NCI-H187 treated with DMSO at 0.1 percent for 48 hours (cell line): ENCODE results near the gene OPTC.
"Not testable (repeated sequence)": the region's sequence is repeated elsewhere in the genome, so short reads cannot be mapped to it uniquely, and the experiment has no call there.

Experiments used
- DNase-seq: peaks from one replicate; lab custom pipeline; 2025; lab: John Stamatoyannopoulos, UW

OPTC gene

DNA sequence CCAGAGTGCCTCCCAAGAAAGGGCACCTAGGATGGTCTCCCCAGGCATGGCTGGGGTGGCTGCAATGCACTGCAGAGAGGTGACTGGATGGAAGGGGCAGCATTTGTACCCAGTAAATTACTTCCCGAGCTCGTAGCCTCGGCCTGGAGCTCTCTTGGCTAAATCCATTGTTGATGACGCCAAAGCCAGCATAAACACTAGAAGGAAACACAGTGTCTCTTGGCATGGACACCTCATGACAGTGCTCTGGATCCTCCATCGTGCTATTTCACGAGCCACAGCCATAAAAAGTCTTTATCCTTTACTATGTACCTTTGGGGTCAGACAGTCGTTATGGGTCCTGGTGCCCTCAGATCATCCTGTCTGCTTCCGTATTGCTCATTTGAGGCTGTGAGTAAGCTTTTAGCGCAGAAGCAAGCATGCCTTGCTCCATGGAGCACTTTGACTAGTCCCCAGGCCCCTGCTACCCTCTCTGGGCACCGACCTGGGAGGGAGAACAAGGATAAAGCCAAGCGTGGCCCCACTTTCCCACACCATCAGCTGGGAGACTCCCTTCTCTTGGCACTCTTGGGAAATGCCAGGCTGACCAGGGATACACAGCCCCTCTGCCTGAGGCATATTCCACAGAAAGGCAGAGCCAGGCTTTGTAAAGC lies 28.7 kb upstream of the OPTC start:
- DNase-seq, result no peak

DNA sequence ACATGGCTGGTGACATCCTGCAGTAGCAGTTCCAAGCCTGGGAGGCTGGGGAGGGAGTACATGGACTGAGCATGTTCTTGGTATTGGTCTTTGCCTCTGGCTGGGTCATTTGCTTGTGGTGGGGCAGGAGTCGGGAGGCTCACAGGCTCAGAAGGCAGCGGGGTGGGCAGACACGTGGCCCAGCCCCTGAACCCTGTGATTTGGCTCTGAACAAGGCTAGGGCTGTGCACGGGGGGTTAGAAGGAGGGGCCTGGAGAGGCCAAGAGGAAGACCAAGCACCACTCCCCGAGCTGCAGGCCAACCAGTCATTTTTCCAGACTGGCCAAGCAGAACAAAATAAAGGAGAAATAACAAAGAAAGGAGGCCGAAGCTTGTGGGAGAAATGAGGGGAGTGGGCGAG lies 28.0 kb upstream of the OPTC start:
- DNase-seq, result no peak

DNA sequence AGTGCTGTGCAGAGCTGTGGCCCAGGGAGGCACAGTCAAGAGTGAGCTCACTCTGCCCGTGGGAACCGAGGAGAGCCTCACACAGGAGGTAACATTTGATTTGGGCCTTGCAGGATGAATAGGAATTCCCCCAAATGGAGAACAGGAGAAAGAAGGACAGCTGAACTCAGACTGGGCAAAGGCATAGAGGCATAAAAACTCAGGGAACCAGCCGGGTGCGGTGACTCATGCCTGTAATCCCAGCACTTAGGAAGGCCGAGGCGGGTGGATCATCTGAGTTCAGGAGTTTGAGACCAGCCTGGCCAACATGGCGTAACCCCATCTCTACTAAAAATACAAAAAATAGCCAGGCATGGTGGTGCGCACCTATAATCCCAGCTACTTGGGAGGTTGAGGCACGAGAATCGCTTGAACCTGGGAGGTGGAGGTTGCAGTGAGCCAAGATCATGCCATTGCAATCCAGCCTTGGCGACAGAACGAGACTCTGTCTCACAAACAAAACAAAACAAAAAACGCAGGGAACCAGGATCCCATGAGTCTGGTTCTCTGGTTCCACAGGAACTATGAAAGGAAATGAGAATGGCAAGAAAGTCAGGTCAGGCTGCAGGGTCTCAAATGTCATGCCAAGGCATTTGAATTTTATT lies 26.9 kb upstream of the OPTC start:
- not testable (repeated sequence) for DNase-seq

DNA sequence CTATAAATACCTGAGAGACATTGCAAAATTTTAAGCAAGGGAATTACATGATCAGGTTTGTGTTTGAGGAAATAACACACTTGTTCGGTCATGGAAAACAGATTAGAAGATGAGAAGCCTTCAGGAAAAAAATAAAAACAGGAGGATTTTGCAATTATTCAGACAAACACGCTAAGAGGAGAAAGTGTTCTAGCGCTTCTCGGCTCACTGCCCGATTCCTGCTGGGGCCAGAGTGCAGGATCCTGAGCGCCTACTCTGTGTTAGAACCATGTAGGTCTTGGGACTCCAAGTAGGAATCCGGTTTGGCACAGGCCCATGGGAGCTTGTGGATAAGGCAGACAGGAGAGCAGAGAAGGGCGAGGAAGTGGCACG lies 26.4 kb upstream of the OPTC start:
- DNase-seq, result no peak

DNA sequence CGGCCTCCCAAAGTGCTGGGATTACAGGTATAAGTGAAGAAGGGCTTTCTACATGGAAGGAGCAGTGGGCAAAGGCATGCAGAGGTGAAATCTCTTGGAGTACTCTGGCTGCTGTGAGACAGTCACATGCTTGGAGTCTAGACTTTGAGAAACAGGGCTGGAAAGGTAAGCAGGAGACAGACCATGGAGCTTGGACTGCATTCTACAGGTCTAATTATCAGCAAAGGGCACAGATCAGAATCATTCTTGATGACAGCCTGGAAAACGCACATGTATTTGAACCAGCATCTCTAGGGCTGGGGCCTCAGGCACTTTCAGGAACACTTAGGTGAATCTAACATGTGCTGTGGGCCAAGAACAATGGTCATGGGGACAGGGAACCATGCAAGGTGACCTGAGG lies 25.6 kb upstream of the OPTC start:
- no peak for DNase-seq

DNA sequence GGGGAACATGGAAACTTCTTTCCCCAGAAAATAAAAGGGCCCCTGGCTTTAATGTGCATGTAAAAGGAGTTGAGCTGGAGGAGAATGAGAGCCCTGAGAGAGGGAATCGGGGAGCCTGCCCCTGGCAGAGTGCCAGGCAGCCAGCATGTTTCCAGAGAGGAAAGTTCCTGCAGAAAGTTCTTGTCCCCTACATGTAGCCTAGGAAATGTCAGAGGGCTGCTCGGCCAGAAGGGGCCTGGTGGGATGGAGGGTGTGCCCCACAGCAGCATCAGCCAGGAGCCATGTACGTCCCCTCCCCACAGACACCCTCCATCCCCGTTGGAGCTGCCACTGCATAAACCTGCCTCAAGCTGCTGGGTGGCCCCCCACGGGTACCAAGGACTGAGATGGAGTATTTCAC lies 23.7 kb upstream of the OPTC start:
- DNase-seq, result no peak

DNA sequence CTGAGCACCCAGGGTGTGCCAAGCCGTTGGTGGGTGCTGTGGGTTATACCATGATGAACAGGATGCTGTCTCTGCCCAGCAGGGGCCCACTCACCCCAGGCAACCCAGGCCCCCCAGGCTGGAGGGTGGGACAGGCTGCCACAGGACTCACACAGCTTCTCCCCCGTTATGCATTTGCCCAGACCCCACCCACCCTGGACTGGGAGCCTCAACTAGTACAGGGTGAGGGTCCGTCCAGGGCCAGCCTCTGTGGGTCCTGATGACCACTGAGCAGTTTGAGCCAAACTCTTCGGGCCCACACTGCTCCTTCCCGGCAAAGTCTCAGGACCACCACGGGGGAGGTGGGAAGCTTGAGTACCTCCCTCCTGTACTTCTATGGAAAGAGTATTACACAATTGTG lies 22.1 kb upstream of the OPTC start:
- no peak for DNase-seq

DNA sequence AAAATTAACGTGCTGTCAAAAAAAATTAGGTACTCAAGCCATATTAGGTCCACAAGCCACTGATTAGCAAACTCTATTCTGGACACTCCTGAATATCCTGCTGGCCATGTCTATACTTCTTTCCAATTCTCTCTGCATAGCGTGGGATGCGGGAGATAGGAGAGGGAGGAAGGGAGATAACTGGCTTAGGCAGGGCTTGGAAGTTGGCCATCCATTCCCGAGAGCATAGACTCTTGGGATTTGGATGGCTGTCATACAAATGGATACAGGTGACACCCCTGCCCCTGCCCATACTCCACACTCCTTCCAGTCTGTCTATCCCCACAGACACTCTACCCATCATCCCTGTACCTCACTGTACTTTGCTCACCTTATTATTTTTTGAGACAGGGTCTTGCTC lies 20.7 kb upstream of the OPTC start:
- no peak for DNase-seq

DNA sequence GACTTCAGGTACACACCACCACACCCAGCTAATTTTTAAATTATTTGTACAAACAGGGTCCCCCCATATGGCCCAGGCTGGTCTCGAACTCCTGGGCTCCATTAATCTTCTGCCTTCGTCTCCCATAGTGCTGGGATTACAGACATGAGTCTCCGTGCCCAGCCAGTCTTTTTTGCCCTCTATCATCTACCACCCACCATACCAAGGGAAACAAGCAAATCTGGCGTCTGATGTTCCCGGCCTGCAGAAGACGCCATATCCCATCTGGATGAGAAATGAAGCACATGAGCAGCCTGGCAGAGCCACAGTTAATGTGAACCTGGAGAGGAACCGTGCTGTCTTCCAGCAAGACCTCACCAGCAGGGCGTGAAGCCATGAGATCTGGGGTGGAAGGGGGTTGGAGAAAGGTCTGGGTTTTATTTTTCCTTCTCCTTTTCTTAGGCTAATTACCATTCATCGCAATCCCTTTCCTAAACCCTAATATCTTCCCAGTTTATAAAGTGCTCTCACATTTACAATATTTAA lies 20.1 kb upstream of the OPTC start:
- no peak for DNase-seq

DNA sequence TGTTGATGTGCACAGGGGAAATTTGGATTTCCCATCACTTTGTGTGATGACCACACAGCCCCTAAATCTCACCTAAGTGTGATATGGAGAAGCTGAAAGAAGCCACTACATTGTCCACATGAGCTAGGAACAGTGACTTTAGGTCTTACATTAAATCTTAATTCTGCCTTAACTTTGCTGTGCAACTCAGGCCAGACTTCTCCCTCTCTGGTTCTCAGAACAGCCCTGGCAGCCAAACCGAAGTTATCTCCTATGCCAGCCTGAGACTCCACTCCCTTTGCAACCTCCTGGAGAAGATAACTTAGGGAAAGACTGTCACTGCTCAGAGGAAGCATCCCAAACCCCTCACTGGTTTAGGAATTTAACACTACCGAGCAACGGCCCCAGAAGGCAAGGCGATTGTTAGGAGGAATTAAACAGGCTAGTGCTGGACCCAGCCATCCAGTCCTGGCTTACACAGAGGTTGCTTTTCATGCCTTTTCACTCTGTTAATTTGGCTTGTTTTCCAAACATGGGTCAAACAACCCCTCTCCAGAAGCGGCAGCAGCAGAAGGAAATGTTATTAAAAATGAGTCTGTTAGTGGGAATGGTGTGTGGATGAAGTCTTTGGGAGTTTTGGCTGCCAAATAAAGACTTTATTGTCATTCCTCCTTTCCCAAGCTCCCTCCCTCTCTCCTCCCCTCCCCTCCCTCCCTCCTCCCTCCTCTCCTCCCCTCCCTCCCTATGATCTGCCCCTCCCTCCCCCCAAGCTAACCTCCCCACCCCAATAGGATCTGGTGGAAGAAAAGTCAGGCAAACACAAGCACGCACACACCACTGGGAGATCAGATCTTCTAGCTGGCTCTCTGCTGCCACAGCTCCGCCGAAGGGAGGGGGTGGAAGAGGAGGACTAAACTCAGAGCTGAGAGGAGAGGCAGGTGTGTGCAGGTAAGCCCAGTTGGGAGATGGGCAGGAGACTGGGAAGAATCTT lies 18.7 kb upstream of the OPTC start, which contains the start of gene PRELP:
TSS of gene PRELP (plus strand) at position 795 of the 970 bp plus-strand sequence. CDS start 7,379 bp downstream, outside the sequence.
- peak; percentile 36 for DNase-seq

DNA sequence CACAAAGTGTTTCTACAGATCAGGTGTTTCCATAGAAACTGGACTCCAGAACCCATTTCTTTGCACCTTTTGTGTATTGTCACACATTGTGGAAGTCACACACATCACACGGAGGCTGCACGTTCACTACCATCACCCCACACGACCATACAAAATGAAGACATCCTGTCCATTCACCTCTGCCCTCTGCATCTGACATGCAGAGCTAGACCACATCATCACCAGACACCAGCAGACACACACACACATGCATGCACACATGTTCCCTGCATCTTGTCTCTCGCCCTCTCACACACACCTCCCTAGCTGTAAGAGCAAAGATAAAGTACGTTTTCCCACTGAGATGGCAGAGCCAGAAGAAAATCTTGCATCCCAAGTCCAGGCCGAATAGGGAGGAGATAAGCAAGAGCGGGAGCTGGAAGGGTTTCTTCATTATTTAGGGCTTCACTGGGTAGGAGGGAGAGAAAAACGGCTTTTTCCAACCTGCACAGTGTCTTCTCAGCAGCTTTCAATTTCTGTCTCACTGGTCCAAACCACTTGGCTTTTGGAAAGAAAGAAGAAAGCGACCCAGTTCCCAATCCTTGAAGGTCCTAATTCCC lies 17.6 kb upstream of the OPTC start:
- DNase-seq, result no peak

DNA sequence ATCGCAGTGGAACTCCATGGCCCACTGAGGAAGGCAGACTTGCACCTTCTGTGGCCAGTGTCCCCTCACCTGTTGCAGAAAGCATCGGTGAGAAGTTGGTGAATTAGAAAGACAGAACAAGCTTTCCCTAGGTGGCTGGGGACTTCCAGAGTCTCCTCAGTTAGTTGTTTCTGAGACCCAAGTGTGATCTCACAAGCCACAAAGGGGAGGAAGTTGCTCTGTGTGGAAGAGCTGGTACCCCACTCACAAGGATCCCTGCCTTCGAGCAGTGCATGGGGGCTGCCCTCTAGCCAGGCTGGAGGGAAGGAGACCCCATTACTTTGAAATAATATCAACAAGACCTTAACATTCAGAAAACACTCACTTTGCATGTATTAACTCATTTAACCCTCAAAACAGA lies 16.2 kb upstream of the OPTC start:
- no peak for DNase-seq

DNA sequence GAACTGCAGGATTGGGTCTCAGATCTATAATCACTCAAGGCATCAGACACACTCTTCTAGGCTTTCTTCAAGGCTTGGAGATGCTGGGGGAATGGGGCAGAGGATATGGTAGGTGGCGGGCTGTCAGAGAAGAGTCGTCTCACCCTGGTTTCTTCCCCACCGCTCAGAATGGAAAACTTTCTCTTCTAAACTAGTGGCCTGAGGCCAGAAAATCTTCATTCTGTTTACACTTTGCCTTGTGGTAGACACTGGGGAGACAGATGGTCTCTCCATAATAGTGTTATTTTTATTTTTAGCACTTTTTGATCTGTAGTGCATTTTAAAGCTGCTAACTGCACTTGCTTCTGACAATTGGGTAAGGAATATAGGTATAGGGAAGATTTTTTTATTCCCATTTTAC lies 15.7 kb upstream of the OPTC start:
- no peak for DNase-seq

DNA sequence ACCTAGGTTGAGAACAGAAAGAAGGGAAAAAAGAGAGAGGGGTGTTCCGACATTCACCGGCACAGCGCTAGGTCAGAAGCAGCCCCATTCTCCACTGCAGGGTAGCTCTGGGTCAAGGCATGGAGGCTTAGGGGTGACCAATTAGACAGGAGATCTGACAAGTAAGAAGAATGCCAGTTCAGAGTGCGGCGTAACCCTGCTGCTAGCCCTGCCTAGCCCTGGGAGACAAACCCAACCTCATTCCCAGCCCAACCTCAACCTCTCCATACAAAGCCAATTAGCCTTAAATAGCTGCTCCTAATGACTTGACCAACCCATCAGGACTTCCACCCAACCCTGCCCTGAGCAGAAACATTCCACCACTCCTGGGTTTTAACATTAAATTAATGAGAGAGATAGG lies 15.0 kb upstream of the OPTC start:
- DNase-seq, result no peak

DNA sequence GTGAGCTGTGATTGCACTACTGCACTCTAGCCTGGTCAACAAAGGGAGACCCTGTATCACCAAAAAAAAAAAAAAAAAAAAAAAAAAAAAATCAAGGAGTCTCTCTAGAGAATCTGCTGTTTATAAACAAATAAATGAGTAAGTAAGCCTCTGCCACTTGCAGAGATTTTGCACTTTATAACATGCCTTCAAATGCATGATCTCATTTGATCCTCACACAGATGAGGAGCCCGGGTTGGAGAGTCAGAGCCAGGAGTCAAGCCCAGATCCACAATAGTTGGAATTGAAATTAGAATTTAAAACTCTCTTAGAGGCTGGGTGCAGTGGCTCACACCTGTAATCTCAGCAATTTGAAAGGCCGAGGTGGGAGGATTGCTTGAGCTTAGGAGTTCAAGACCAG lies 14.3 kb upstream of the OPTC start:
- no peak for DNase-seq

DNA sequence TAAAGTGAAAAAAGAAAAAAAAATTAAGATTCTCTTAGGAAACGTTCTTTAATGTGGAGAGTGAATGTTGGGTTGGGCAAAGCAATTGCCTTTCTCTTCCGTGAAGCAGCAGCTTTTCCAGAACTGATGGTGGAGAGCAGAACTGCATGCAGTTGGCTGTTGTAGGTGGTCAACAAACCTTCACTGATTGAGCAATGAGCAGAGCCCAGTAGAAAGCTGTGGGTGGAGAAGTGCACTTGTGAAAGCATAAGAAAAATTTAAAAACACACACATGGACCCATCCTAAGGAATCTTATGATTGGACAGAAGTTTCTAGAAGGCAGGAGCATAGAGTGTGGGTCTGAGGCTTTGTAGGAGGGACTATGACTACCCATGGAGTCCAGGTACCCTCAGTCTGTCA lies 13.9 kb upstream of the OPTC start:
- DNase-seq, result no peak

DNA sequence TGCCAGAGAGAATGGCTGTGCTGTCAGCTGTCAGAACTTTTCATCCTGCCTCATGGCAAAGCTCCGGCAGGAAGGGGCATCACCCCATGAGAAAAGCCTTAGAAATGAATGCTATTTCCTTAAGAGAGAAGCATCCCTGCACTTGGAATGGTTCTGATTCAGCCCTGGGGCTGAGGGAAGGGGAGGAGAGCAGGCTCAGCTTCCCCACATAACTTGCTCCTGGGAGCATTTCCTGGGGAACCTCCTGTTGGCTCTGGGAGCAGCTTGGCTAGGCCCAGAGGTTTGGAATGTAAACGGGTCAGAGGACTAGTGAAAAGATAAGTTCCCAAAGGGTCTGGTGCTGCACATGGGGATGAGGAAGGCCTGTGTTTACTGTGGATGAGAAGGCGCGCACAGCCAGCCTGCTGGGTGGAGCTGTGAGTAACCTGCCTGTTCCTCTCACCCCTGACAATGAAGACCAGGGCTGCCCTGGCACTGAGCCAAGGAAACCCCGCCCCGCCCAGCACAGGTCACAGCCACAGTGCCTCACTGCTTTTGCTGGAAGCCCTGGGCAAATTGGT lies 13.3 kb upstream of the OPTC start:
- DNase-seq, result no peak

DNA sequence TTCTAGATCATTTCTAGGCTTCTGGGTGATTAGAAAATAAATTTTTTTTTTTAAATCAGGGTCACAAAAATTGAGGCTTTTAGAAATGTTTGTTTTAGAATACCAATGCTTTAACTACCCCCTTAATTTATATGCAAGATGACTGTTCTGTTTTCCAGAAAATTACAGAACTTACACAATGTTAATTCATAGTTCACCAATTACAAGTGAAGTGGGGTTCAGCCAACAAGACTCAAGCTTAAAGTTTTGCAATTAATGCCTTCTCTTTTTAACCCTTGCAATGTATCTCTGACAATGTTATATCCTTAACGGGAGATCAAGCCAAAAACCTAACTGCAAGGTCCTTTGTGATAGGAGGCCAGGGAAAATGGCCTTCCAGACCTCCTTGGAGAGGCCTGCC lies 12.8 kb upstream of the OPTC start:
- DNase-seq, result no peak

DNA sequence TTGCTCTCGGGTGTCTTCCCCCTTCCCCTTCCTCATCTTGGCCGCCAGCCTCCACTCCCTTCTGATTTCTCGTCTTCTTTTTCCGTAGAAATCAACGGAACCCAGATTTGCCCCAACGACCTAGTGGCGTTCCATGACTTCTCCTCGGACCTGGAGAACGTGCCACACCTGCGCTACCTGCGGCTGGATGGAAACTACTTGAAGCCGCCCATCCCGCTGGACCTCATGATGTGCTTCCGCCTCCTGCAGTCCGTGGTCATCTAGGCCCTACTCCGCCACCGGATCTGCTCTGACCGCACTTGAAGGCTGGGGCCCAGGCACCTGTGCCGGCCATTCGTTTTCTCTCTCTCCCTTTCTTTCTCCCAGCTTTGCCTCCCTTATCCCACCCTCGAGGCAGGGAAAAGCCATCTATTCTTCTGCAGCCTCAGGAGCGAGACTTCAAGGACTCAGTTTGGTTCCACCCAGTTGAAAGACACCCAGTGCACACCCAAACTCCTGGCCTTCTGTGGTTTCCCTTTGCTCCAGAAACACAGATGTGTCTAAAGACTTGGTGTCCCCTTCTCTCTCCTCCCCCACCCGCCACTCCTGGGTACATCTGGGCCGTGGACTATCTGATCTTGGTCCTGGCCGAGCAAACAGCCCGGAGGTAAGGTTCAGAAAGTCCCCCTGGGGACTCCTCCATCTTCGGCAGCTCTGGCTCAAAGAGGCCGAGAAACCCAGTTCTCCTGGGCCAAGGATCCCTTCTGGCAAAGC lies 7.2 kb upstream of the OPTC start:
- DNase-seq, result no peak

DNA sequence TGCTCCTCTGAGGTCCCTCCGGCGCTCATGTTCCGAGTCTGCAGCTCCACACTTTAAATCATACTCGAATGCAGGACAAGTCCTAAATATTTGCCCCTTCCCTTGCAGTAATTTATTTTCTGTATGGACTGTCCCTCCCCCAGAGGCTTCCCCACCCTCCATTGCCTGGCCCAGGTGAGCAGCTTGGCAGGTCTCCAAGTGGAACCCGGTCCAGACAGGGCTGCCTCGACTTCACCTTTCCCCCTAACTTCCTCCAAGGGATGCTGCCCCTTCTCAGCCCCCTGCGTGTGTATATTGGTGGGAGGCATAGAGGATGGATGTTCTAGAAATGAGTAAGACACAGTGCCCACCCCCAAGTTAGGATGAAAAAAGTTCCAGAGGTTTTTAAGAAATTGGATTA lies 5.4 kb upstream of the OPTC start:
- no peak for DNase-seq

DNA sequence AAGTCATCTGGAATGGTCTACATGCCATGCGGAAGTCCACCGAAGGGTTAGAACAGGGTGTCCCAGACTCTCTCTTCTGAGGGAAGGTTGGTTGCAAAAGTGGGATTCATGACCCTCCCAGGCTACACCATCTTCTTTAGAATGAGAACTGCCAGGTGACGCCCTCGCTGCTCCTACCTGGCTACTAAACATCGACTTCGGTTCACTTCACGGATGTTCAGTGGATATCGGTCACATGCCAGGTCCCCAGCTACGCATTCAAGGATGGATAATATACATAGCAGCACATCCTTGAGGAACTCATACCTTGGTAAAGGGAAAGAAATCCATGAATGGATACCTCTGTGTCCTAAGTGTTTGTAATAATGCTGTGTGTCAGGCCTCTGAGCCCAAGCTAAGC lies 3.3 kb upstream of the OPTC start:
- DNase-seq, result no peak
